Sigmoid colon (tissue), 4 donors: Measurements from ENCODE around the gene IL1R2.

Experiments
- CTCF ChIP-seq, 4 experiments: fragments of 450-650 bp in 3 of 4; fragments of 200-600 bp in 1 of 4; IDR thresholded peaks; one replicate each; pipeline ENCODE4 v1.5.1; 2016 to 2019; ENCODE audit warnings: antibody characterized with exemption in 4 of 4, mild to moderate bottlenecking in 3 of 4, moderate library complexity in 2 of 4
- EP300 ChIP-seq, 4 donors: sonication (generic); formaldehyde crosslinking; IDR thresholded peaks; one replicate each; pipeline ENCODE4 v1.6.1; 2017; ENCODE audit warnings: antibody characterized with exemption in 4 of 4
- POLR2A ChIP-seq, 2 donors: fragments of 450-650 bp; IDR thresholded peaks; one replicate each; pipeline ENCODE4 v1.6.1; 2016; ENCODE audit warnings: antibody characterized with exemption in 2 of 2, mild to moderate bottlenecking in 2 of 2, moderate library complexity in 2 of 2
- POLR2AphosphoS5 ChIP-seq, 4 donors: sonication (generic); formaldehyde crosslinking; IDR thresholded peaks; one replicate each; pipeline ENCODE4 v1.6.1; 2017; ENCODE audit warnings: antibody characterized with exemption in 4 of 4

GRCh38 chr2:102005989-102006885, 14.5 kb downstream of the IL1R2 start:
- TF ChIP-seq CTCF (IDR thresholded peaks at IDR 0.05) (peak in 3 of 4 experiments; percentile 33 to 44 (median 38)), POLR2AphosphoS5 (IDR thresholded peaks at IDR 0.05) (no peak), POLR2A (IDR thresholded peaks at IDR 0.05) (no peak), EP300 (IDR thresholded peaks at IDR 0.05) (no peak)
